ENCODE data around the gene PWP2. TPM values are rescaled to one million over a fixed set of nuclear protein-coding genes. Genes with fewer than 3 reads are reported as not detected.

Gene PWP2
- total RNA-seq, 1 donor from 2014 or later = 10.9 TPM

GRCh38 chr21:44078411-44078981, 28.7 kb upstream of the PWP2 start:
- DNase-seq (no peak), ATAC-seq (no peak)
- Histone ChIP-seq H3K4me1 (peaks cover 13% of the 10 kb centered on the region), H3K9me3 (no peaks in the 10 kb centered on the region), H3K27ac (no peak overlapping the region), H3K27me3 (ENCODE audit: low read depth) (no peaks in the 10 kb centered on the region), H3K4me3 (no peak overlapping the region), H3K36me3 (peaks cover 99% of the 10 kb centered on the region)
- TF ChIP-seq CTCF (IDR thresholded peaks at IDR 0.05) = no peak
- intact Hi-C loops (cut with DNase I) = no loop called here

- no peak for TF ChIP-seq CTCF (IDR thresholded peaks at IDR 0.05)
- ATAC-seq (no peak), DNase-seq (no peak)
- H3K4me1 ChIP-seq = peaks cover 21% of the 10 kb centered on the region
- H3K27me3 ChIP-seq (ENCODE audit: low read depth) = no peaks in the 10 kb centered on the region
- H3K36me3 ChIP-seq = peaks cover 100% of the 10 kb centered on the region
- H3K9me3 ChIP-seq = no peaks in the 10 kb centered on the region
- no peak overlapping the region for H3K4me3 ChIP-seq
- H3K27ac ChIP-seq = no peak overlapping the region
- intact Hi-C loops (cut with DNase I) = no loop called here
These were observed 27.8 kb upstream of the PWP2 start for GRCh38 chr21:44079446-44079845.

- intact Hi-C loops (cut with DNase I) = no loop called here
- H3K36me3 ChIP-seq = peaks cover 100% of the 10 kb centered on the region
- H3K27me3 ChIP-seq (ENCODE audit: low read depth) = no peaks in the 10 kb centered on the region
- peaks cover 25% of the 10 kb centered on the region for H3K4me1 ChIP-seq
- H3K4me3 ChIP-seq = no peak overlapping the region
- no peaks in the 10 kb centered on the region for H3K9me3 ChIP-seq
- no peak overlapping the region for H3K27ac ChIP-seq
- DNase-seq = no peak
- TF ChIP-seq CTCF (IDR thresholded peaks at IDR 0.05) = no peak
- no peak for ATAC-seq
These were observed 27.4 kb upstream of the PWP2 start for GRCh38 chr21:44079846-44080245.

- Histone ChIP-seq H3K4me1 (peaks cover 54% of the 10 kb centered on the region), H3K27ac (peak overlapping the region; percentile 69), H3K9me3 (no peaks in the 10 kb centered on the region), H3K27me3 (ENCODE audit: low read depth) (no peaks in the 10 kb centered on the region), H3K4me3 (no peak overlapping the region), H3K36me3 (peaks cover 100% of the 10 kb centered on the region)
- ATAC-seq (peak; percentile 35 to 61), DNase-seq (no peak)
- TF ChIP-seq CTCF (IDR thresholded peaks at IDR 0.05) = no peak
- intact Hi-C loops (cut with DNase I) = no loop called here
These were observed 24.4 kb upstream of the PWP2 start for GRCh38 chr21:44082648-44083440.

- ATAC-seq (peak; percentile 36 to 47), DNase-seq (no peak)
- peak overlapping the region; percentile 2 for H3K4me3 ChIP-seq
- H3K27ac ChIP-seq = peak overlapping the region; percentile 69
- peaks cover 61% of the 10 kb centered on the region for H3K4me1 ChIP-seq
- H3K27me3 ChIP-seq (ENCODE audit: low read depth) = no peaks in the 10 kb centered on the region
- no peak for TF ChIP-seq CTCF (IDR thresholded peaks at IDR 0.05)
- intact Hi-C loops (cut with DNase I) = no loop called here
- peaks cover 99% of the 10 kb centered on the region for H3K36me3 ChIP-seq
- H3K9me3 ChIP-seq = no peaks in the 10 kb centered on the region
These were observed 23.4 kb upstream of the PWP2 start for GRCh38 chr21:44083631-44084291.

All from lower lobe of right lung (tissue), 2 donors.